GM13976 (cell line): Measurements from ENCODE around the gene SLC4A9.

Experiments
- DNase-seq: peaks from one replicate; pipeline ENCODE4 v3.0.0; 2012; ENCODE audit warnings: low spot score
- CTCF ChIP-seq: IDR thresholded peaks from 2 replicates; pipeline ENCODE4 v1.5.1; 2012; ENCODE audit warnings: borderline replicate concordance, mild to moderate bottlenecking; ENCODE audit not compliant: insufficient read depth; ENCODE audit errors: extremely low read depth, missing control alignments, control extremely low read depth
- in situ Hi-C: fragments of 300-500 bp; cut with MboI; formaldehyde crosslinking; loops from one replicate; pipeline ENCODE4 v1.12.0; 2022; ENCODE audit warnings: low sequenced_read_pairs, mixed read lengths, inconsistent platforms; ENCODE audit not compliant: unreplicated experiment

SLC4A9 gene

GRCh38 chr5:140381351-140381750 is 21.4 kb downstream of the SLC4A9 start:
- no peak for DNase-seq
- in situ Hi-C loops, result no loop called here
- TF ChIP-seq CTCF, result no peak

DNA sequence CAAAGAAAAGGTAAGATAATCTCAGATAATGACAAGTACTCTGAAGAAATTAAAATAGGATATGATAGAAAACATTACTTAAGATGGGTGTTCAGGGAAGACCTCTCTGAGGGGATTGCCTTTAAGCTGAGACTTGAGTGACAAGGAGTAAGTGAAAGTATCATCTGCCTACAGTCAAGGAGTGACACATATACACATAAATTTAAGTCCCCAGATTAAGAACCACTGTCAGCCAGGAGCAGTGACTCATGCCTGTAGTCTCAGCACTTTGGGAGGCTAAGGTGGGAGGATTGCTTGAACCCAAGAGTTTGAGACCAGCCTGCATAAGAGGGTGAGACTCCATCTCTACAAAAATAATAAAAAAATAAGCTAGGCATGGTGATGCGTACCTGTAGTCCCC is 22.0 kb downstream of the SLC4A9 start:
- no peak for TF ChIP-seq CTCF
- peak; percentile 24 for DNase-seq
- in situ Hi-C loops, result no loop called here

- no peak for TF ChIP-seq CTCF
- in situ Hi-C loops, result no loop called here
- DNase-seq, result no peak
Observed at GRCh38 chr5:140382866-140383265, 22.9 kb downstream of the SLC4A9 start.

DNA sequence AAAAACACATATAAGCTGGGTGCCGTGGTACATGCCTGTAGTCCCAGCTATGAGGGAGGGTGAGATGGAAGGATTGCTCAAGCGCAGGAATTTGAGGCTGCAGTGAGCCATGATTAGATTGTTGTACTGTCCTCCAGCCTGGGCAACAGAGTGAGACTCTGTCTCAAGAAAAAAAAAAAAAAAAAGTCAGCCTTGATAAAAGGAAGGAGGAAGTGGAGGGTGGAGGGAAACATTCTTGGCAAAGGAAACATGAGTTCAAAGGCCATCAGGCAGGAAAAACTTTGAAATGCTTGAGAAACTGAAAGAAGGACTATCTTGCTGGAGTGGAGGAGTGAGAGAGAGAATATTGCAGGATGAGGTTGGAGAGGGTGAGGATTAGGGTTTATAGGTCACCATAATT is 23.3 kb downstream of the SLC4A9 start:
- no peak for DNase-seq
- no peak for TF ChIP-seq CTCF
- in situ Hi-C loops, result no loop called here

DNA sequence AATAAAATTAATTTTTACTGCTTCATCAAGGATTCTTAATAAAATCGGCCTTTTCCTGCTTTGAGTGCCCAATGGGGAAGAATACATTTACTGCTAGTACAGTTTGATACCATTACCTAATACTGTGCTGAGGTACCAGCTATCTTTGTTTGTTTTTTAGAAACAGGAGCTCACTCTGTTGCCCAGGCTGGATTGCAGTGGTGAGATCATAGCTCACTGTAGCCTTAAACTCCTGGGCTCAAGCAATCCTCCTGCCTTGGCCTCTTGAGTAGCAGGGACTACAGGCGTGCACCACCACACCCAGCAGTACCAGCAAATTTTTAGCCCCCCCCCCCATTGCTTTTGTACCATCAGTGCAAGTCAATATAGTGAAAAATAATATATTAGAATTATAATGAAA is 28.1 kb downstream of the SLC4A9 start:
- no peak for TF ChIP-seq CTCF
- in situ Hi-C loops, result no loop called here
- no peak for DNase-seq

DNA sequence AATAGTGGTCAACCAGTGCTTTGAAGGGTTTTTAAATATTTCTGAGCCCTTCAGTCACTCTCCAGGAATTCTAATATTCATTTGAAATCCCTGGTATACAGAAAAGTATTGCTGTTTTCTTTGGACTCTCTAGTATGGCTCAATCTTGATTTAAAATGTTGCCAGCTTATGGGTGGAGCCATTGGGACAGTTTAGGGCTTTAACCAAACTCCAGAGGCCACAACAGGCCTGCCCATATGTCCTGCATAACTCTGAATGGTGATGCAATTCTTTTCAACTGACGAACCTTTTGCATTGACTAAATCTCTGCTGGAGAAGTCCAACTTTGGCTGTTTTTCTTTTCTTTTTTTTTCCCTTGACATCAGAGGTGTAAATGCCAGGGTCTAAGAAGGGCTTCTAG is 31.3 kb downstream of the SLC4A9 start:
- TF ChIP-seq CTCF, result no peak
- in situ Hi-C loops, result no loop called here
- no peak for DNase-seq

GRCh38 chr5:140391732-140392131 is 31.7 kb downstream of the SLC4A9 start:
- no peak for DNase-seq
- in situ Hi-C loops, result no loop called here
- TF ChIP-seq CTCF, result no peak
